Lung (tissue), 16 donors: ENCODE measurements around the gene CCDC134. TPM values are rescaled to one million over a fixed set of nuclear protein-coding genes. Genes with fewer than 3 reads are reported as not detected.

Experiments used
- ATAC-seq: fragments of 200-7000 bp; cut with Tn5 transposase; one replicate; pipeline ENCODE4 v1.9.1; 2020; ENCODE audit warnings: moderate number of reproducible peaks; ENCODE audit not compliant: insufficient read depth, low FRiP score
- DNase-seq, 3 donors: peaks; one replicate each; pipeline ENCODE4 v3.0.0-alpha.2; 2013 to 2017
- H3K27ac ChIP-seq, 2 donors: one replicate each; pipeline ENCODE4 v1.5.1; 2013; ENCODE audit warnings: mild to moderate bottlenecking in 2 of 2, moderate library complexity in 2 of 2, control low read depth in 1 of 2, inconsistent platforms in 1 of 2, low read depth in 1 of 2, low read length in 1 of 2
- H3K27me3 ChIP-seq, 3 donors: one replicate each; pipeline ENCODE4 v1.5.1; 2013; ENCODE audit warnings: low read length in 2 of 3; ENCODE audit not compliant: control insufficient read depth in 3 of 3, insufficient read depth in 3 of 3
- H3K36me3 ChIP-seq, 4 donors: one replicate each; pipeline ENCODE4 v1.5.1; 2013; ENCODE audit warnings: low read length in 4 of 4, mild to moderate bottlenecking in 1 of 4, moderate library complexity in 1 of 4; ENCODE audit not compliant: control insufficient read depth in 4 of 4, insufficient read depth in 4 of 4
- H3K4me1 ChIP-seq, 5 donors: one replicate each; pipeline ENCODE4 v1.5.1; 2013; ENCODE audit warnings: low read length in 5 of 5, mild to moderate bottlenecking in 2 of 5, moderate library complexity in 1 of 5; ENCODE audit not compliant: control insufficient read depth in 5 of 5, insufficient read depth in 5 of 5
- H3K4me3 ChIP-seq: one replicate; pipeline ENCODE4 v1.5.1; 2013; ENCODE audit warnings: mild to moderate bottlenecking, control low read depth, moderate library complexity
- H3K9ac ChIP-seq, 2 donors: one replicate each; pipeline ENCODE4 v1.5.1; 2013; ENCODE audit warnings: low read length in 2 of 2, control low read depth in 1 of 2; ENCODE audit not compliant: insufficient read depth in 1 of 2
- H3K9me3 ChIP-seq, 4 donors: one replicate each; pipeline ENCODE4 v1.5.1; 2013; ENCODE audit warnings: low read length in 3 of 4, mild to moderate bottlenecking in 1 of 4, moderate library complexity in 1 of 4; ENCODE audit not compliant: control insufficient read depth in 4 of 4, insufficient read depth in 3 of 4
- WGBS, 2 donors: extraction: QIAGEN DNeasy Blood & Tissue Kit; methylation state at CpG; one replicate each; pipeline ENCODE4 v1.1.7; 2013; 5-methylcytosine and 5-hydroxymethylcytosine counted together
- long read RNA-seq, 5 donors: transcript quantifications; one replicate each; lab custom pipeline, GENCODE V29; 2026
- polyA plus RNA-seq, 2 donors: library from polyadenylated mRNA; stranded (reverse); fragments of 200-250 nt; gene quantifications; one replicate each; pipeline ENCODE4 v1.2.1, GENCODE V29; 2013
- total RNA-seq, 2 donors: library from RNA; depleted of rRNA in 1 of 2; stranded (reverse); fragments of >200 nt in 1 of 2; gene quantifications; one replicate each; pipeline ENCODE4 v1.2.1, GENCODE V29; 2014 to 2021
- TF ChIP-seq, protein P1 (sequence below): IDR thresholded peaks from 2 replicates; pipeline ENCODE4 v1.5.1; 2012; ENCODE audit warnings: mild to moderate bottlenecking; ENCODE audit errors: control extremely low read depth, extremely low read depth
- donor health status: control.
- donor health status: control.
- donor health status: Bipolar disorder and iron deficiency.
- donor health status: healthy.
- donor health status: DM: yes; HTN: yes; CAD: no.

The CCDC134 gene
- 10 to 100 TPM in 1 of 2 donors, 1 to 10 TPM in 1; 9.9 to 10.6 TPM for total RNA-seq
- 1 to 10 TPM; 2.5 to 4.2 TPM for polyA plus RNA-seq
- long read RNA-seq, donor 1, partial matches to known transcripts = 0 of 3 reads
- long read RNA-seq, donor 1, other reads (novel, unspliced or antisense) = 0 of 3 reads
- long read RNA-seq, donor 2 = 0 reads
- long read RNA-seq, donor 3, partial matches to known transcripts = 0 of 3 reads
- long read RNA-seq, donor 3, other reads (novel, unspliced or antisense) = 0 of 3 reads
- long read RNA-seq, donor 4, partial matches to known transcripts = 0 of 1 reads
- long read RNA-seq, donor 4, other reads (novel, unspliced or antisense) = 0 of 1 reads
- long read RNA-seq, donor 5, partial matches to known transcripts = 12 of 16 reads
- long read RNA-seq, donor 5, other reads (novel, unspliced or antisense) = 0 of 16 reads

- 0% methylated on average over 51 to 52 of the region's 52 CpGs for WGBS, 2 donors
- ATAC-seq (peak; percentile 98), DNase-seq (peak; percentile 92 to 95 (median 93))
- peaks cover 0 to 22% (median 11%) of the 10 kb centered on the region in 5 donors for H3K4me1 ChIP-seq
- H3K4me3 ChIP-seq = peak within 1 kb of the TSS; percentile 91
- peak within 1 kb of the TSS; percentile 86 to 94 for H3K27ac ChIP-seq
- TF ChIP-seq, protein P1, sequence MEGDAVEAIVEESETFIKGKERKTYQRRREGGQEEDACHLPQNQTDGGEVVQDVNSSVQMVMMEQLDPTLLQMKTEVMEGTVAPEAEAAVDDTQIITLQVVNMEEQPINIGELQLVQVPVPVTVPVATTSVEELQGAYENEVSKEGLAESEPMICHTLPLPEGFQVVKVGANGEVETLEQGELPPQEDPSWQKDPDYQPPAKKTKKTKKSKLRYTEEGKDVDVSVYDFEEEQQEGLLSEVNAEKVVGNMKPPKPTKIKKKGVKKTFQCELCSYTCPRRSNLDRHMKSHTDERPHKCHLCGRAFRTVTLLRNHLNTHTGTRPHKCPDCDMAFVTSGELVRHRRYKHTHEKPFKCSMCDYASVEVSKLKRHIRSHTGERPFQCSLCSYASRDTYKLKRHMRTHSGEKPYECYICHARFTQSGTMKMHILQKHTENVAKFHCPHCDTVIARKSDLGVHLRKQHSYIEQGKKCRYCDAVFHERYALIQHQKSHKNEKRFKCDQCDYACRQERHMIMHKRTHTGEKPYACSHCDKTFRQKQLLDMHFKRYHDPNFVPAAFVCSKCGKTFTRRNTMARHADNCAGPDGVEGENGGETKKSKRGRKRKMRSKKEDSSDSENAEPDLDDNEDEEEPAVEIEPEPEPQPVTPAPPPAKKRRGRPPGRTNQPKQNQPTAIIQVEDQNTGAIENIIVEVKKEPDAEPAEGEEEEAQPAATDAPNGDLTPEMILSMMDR = no peak
- peak within 1 kb of the TSS; percentile 72 to 80 for H3K9ac ChIP-seq
- no peaks in the 10 kb centered on the region for H3K27me3 ChIP-seq
- no peaks in the 10 kb centered on the region for H3K36me3 ChIP-seq
- no peaks in the 10 kb centered on the region for H3K9me3 ChIP-seq
Measured at GRCh38 chr22:41800348-41801146, at the start of gene CCDC134. TSS of gene CCDC134 (plus strand) at chr22:41800679. CDS start at chr22:41808891, 8,212 bp downstream.

DNA sequence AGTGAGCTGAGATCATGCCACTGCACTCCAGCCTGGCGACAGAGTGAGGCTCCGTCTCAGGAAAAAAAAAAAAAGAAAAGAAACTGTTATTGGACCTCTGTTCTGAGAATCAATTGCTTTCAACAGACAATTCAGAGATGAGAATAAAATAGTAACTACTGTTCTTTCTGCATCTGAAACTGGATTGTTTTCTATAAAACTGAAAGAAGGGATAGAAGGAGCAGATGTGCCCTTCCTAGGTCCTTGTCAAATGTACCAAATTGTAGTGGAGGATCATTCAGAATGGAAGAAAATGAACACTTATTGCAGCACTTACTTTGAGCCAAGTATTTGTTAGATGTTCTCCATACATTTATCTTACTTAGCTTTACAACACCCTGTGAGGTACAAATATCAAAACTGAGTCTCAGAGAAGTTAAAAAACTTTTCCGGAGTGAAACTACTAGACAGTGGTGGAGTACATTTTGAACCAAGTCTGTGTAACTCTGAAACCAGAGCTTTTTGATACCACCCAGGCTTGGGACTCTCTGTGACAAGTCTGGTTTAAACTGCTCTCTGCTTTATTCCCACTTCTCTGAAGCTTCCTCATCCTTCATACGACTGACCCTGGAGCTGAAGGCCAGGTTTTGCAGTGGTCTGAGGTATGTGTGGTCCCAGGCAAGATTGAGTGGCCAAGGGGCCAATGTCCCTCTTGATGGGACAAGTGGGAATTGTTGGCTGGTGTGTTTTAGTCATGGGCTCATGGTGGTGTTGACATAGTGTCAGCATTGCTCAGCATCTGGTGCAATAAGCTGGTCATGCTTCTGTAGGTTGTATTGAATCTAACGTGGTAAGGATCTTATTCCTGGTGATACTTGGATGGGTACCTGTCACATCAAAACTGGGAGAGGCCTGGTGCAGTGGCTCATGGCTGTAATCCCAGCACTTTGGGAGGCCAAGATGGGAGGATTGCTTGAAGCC, 48.2 kb upstream of the CCDC134 start:
- no peaks in the 10 kb centered on the region for H3K4me1 ChIP-seq
- H3K36me3 ChIP-seq = no peaks in the 10 kb centered on the region
- no peak overlapping the region for H3K9ac ChIP-seq
- DNase-seq (no peak), ATAC-seq (no peak)
- WGBS, 2 donors = 75 to 80% methylated on average over 5 of the region's 5 CpGs
- no peaks in the 10 kb centered on the region for H3K9me3 ChIP-seq
- TF ChIP-seq, protein P1 = no peak
- no peaks in the 10 kb centered on the region for H3K27me3 ChIP-seq
- H3K27ac ChIP-seq = peak overlapping the region in 1 of 2 donors; percentile 49
- no peak overlapping the region for H3K4me3 ChIP-seq

DNA sequence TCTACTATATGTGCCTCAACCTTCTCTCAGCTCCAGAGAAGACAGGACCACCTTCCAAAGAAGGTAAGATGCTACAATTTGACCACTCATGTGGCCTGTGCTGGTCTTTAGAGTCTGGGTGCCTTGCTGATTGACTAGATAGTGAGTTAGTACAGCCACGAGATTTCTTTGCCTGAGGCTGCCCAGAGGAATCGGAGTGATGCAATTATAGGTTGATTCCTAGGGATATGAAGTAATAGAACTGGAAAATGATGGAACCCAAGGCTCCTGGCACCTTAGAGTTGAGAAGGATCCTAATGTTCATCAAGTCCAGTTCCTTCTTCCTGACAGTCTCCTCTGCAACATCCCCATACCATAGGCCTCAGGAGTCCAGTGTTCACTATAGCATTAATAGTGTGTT, 46.5 kb upstream of the CCDC134 start:
- Histone ChIP-seq H3K4me3 (no peak overlapping the region), H3K36me3 (no peaks in the 10 kb centered on the region), H3K27ac (no peak overlapping the region), H3K9me3 (no peaks in the 10 kb centered on the region), H3K9ac (no peak overlapping the region), H3K4me1 (no peaks in the 10 kb centered on the region), H3K27me3 (no peaks in the 10 kb centered on the region)
- no peak for DNase-seq
- TF ChIP-seq, protein P1 = no peak
- WGBS, 2 donors = 46 to 48% methylated on average over 2 of the region's 2 CpGs
- no peak for ATAC-seq
